Neural progenitor cell (in vitro differentiated cells): Measurements from ENCODE around the gene WDSUB1. TPM values are rescaled to one million over a fixed set of nuclear protein-coding genes. Genes with fewer than 3 reads are reported as not detected.

ENCODE experiments used
- DNase-seq: peaks from one replicate; pipeline ENCODE4 v3.0.0-alpha.2; 2016; ENCODE audit warnings: low spot score
- H2AFZ ChIP-seq: fragments of 200-600 bp; sonication (generic); replicated peaks from 2 replicates; pipeline ENCODE4 v1.6.1; 2016; ENCODE audit warnings: antibody characterized with exemption
- H3F3A ChIP-seq: fragments of 200-600 bp; sonication (generic); 2 replicates; pipeline ENCODE4 v1.6.1; 2016; ENCODE audit warnings: antibody characterized with exemption, low read depth
- H3K27ac ChIP-seq: fragments of 200-600 bp; sonication (generic); 2 replicates; pipeline ENCODE4 v1.5.1; 2016; ENCODE audit warnings: mild to moderate bottlenecking
- H3K27me3 ChIP-seq: fragments of 200-600 bp; sonication (generic); 2 replicates; pipeline ENCODE4 v1.6.1; 2016; ENCODE audit warnings: mild to moderate bottlenecking, moderate library complexity
- H3K36me3 ChIP-seq: fragments of 200-600 bp; sonication (generic); 2 replicates; pipeline ENCODE4 v1.5.1; 2016
- H3K4me1 ChIP-seq: fragments of 200-600 bp; sonication (generic); 2 replicates; pipeline ENCODE4 v1.6.1; 2016; ENCODE audit warnings: mixed run types
- H3K4me2 ChIP-seq: fragments of 200-600 bp; sonication (generic); 2 replicates; pipeline ENCODE4 v1.6.1; 2016
- H3K4me3 ChIP-seq: fragments of 200-600 bp; sonication (generic); 2 replicates; pipeline ENCODE4 v1.5.1; 2016
- H3K79me2 ChIP-seq: fragments of 200-600 bp; sonication (generic); 2 replicates; pipeline ENCODE4 v1.6.1; 2016; ENCODE audit warnings: low read depth
- H3K9ac ChIP-seq: fragments of 200-600 bp; sonication (generic); 2 replicates; pipeline ENCODE4 v1.6.1; 2016
- H3K9me3 ChIP-seq: fragments of 200-600 bp; sonication (generic); 2 replicates; pipeline ENCODE4 v1.5.1; 2016; ENCODE audit warnings: low read depth
- H4K20me1 ChIP-seq: fragments of 200-600 bp; sonication (generic); 2 replicates; pipeline ENCODE4 v1.6.1; 2016; ENCODE audit warnings: low read depth
- H3K27ac Mint-ChIP-seq: 3 replicates; pipeline ENCODE4 v1.8.0; 2021; ENCODE audit warnings: mixed read lengths
- H3K27me3 Mint-ChIP-seq: 2 replicates; pipeline ENCODE4 v1.8.0; 2022; ENCODE audit warnings: low read depth, mild to moderate bottlenecking, inconsistent platforms, moderate library complexity, mixed read lengths; ENCODE audit not compliant: insufficient read depth
- H3K36me3 Mint-ChIP-seq: 3 replicates; pipeline ENCODE4 v1.8.0; 2021; ENCODE audit warnings: mixed read lengths
- H3K4me1 Mint-ChIP-seq: 3 replicates; pipeline ENCODE4 v1.8.0; 2021; ENCODE audit warnings: mixed read lengths
- H3K4me3 Mint-ChIP-seq: 3 replicates; pipeline ENCODE4 v1.8.0; 2021; ENCODE audit warnings: mild to moderate bottlenecking, moderate library complexity, mixed read lengths
- H3K9me3 Mint-ChIP-seq: 3 replicates; pipeline ENCODE4 v1.8.0; 2020; ENCODE audit warnings: mixed read lengths
- CTCF ChIP-seq: fragments of 200-600 bp; sonication (generic); IDR thresholded peaks from 2 replicates; pipeline ENCODE4 v1.5.1; 2017; ENCODE audit warnings: antibody characterized with exemption, mild to moderate bottlenecking
- EZH2 ChIP-seq: fragments of 200-600 bp; sonication (generic); IDR thresholded peaks from 2 replicates; pipeline ENCODE4 v1.6.1; 2017; ENCODE audit warnings: antibody characterized with exemption, mild to moderate bottlenecking, moderate library complexity
- EZH2phosphoT487 ChIP-seq: fragments of 200-600 bp; sonication (generic); IDR thresholded peaks from 2 replicates; pipeline ENCODE4 v1.6.1; 2017; ENCODE audit warnings: antibody characterized with exemption
- total RNA-seq: library from RNA; depleted of rRNA; stranded (reverse); fragments of >200 nt; gene quantifications from 2 replicates; pipeline ENCODE4 v1.2.3, GENCODE V29; 2015; ENCODE audit warnings: low replicate concordance

The WDSUB1 gene
- total RNA-seq, 1 donor from 2014 or later = 5.2 TPM

GRCh38 chr2:159229476-159230144, 56.9 kb downstream of the WDSUB1 start:
- Histone ChIP-seq H3K4me2 (no peak overlapping the region), H3K27me3 (no peaks in the 10 kb centered on the region), H4K20me1 (no peaks in the 10 kb centered on the region), H3K9me3 (no peaks in the 10 kb centered on the region), H3K27ac (no peak overlapping the region), H3F3A (no peaks in the 10 kb centered on the region), H3K4me3 (no peak overlapping the region), H3K4me1 (peaks cover 14% of the 10 kb centered on the region), H3K9ac (no peak overlapping the region), H2AFZ (no peak overlapping the region), H3K36me3 (no peaks in the 10 kb centered on the region), H3K79me2 (no peaks in the 10 kb centered on the region)
- H3K27ac Mint-ChIP-seq = no peak overlapping the region
- TF ChIP-seq EZH2 (no peak), CTCF (no peak), EZH2phosphoT487 (no peak)
- no peak overlapping the region for H3K4me3 Mint-ChIP-seq
- no peaks in the 10 kb centered on the region for H3K9me3 Mint-ChIP-seq
- H3K36me3 Mint-ChIP-seq = peaks cover 37% of the 10 kb centered on the region
- no peak for DNase-seq
- H3K4me1 Mint-ChIP-seq = peaks cover 37% of the 10 kb centered on the region
- peaks cover 4% of the 10 kb centered on the region for H3K27me3 Mint-ChIP-seq

- H3K4me2 ChIP-seq = no peak overlapping the region
- Mint-ChIP-seq H3K27me3 (peaks cover 4% of the 10 kb centered on the region), H3K27ac (peak overlapping the region; percentile 78), H3K4me1 (peaks cover 43% of the 10 kb centered on the region), H3K4me3 (peak overlapping the region; percentile 27), H3K36me3 (peaks cover 46% of the 10 kb centered on the region), H3K9me3 (no peaks in the 10 kb centered on the region)
- H3K4me1 ChIP-seq = peaks cover 14% of the 10 kb centered on the region
- no peak overlapping the region for H3K27ac ChIP-seq
- no peaks in the 10 kb centered on the region for H3K79me2 ChIP-seq
- H3K4me3 ChIP-seq = no peak overlapping the region
- H3F3A ChIP-seq = no peaks in the 10 kb centered on the region
- no peaks in the 10 kb centered on the region for H3K27me3 ChIP-seq
- H3K9me3 ChIP-seq = no peaks in the 10 kb centered on the region
- H4K20me1 ChIP-seq = no peaks in the 10 kb centered on the region
- H3K36me3 ChIP-seq = no peaks in the 10 kb centered on the region
- TF ChIP-seq EZH2 (no peak), CTCF (no peak), EZH2phosphoT487 (no peak)
- no peak overlapping the region for H3K9ac ChIP-seq
- no peak overlapping the region for H2AFZ ChIP-seq
- DNase-seq = no peak
These were observed 58.4 kb downstream of the WDSUB1 start for GRCh38 chr2:159228081-159228581.

GRCh38 chr2:159227467-159227866, 59.0 kb downstream of the WDSUB1 start:
- no peaks in the 10 kb centered on the region for H4K20me1 ChIP-seq
- H3K9me3 ChIP-seq = no peaks in the 10 kb centered on the region
- Mint-ChIP-seq H3K36me3 (peaks cover 44% of the 10 kb centered on the region), H3K27ac (peak overlapping the region; percentile 78), H3K27me3 (peaks cover 4% of the 10 kb centered on the region), H3K9me3 (no peaks in the 10 kb centered on the region), H3K4me3 (peak overlapping the region; percentile 27), H3K4me1 (peaks cover 43% of the 10 kb centered on the region)
- H3K4me1 ChIP-seq = peaks cover 14% of the 10 kb centered on the region
- no peaks in the 10 kb centered on the region for H3K79me2 ChIP-seq
- H3K27ac ChIP-seq = no peak overlapping the region
- no peak overlapping the region for H3K4me2 ChIP-seq
- no peak overlapping the region for H3K9ac ChIP-seq
- no peaks in the 10 kb centered on the region for H3F3A ChIP-seq
- no peak overlapping the region for H3K4me3 ChIP-seq
- TF ChIP-seq EZH2phosphoT487 (no peak), EZH2 (no peak), CTCF (no peak)
- no peak for DNase-seq
- H3K36me3 ChIP-seq = no peaks in the 10 kb centered on the region
- H2AFZ ChIP-seq = no peak overlapping the region
- no peaks in the 10 kb centered on the region for H3K27me3 ChIP-seq
